ENCODE results near the gene UGT2B10.

Gene UGT2B10

DNA sequence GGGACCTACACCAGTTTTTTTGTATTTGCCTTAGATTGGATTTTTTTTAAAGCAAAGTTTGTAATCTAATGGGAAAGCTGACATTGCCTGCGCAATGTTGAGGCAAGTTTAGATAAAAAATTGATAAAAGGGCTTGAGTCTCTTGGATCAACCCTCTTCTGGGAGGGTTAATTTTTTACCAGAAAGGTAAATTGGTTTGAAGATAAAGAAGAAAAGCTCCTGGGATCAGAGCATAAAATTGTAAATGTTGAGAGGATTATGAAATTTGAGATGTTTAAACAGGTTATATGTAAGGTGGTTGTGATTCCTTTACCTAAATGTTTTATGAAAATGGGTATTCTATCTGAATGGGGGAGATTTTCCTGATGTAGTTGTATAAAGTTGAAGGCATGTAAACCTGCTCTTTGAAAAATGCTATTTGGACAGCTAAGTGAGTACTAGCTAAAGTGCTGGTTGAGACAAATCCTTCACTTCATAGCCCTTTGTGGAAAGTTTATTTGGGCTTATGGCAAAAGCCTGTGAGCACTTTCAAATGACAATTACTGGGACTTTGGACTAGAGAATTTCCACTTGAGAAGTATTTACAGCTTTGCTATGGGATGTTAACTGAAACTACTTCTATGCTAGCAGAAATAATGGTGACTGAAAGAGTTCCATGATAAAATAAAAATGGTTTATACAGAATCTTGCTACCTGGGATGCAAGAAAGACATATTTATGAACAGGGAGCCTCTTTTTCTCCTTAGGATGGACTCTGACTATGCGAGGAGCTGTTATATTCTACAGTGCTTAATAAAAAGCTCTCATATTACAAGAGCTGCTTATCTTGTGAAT is 56.2 kb downstream of the UGT2B10 start:
- Histone ChIP-seq H3K27me3 (ENCODE audit: control insufficient read depth in 1 of 2, insufficient read depth in 2 of 2, low read length in 2 of 2) (no peaks in the 10 kb centered on the region), H3K4me3 (ENCODE audit: low read length in 2 of 2) (no peak overlapping the region), H3K9ac (ENCODE audit: low read length in 2 of 2) (no peak overlapping the region), H3K36me3 (ENCODE audit: control insufficient read depth in 2 of 2, insufficient read depth in 2 of 2, low read length in 2 of 2) (no peaks in the 10 kb centered on the region), H3K4me1 (ENCODE audit: control insufficient read depth, insufficient read depth, low read length) (no peaks in the 10 kb centered on the region), H3K27ac (ENCODE audit: low read length) (no peak overlapping the region), H3K9me3 (ENCODE audit: control insufficient read depth in 2 of 2, low read length in 2 of 2) (no peaks in the 10 kb centered on the region)

GRCh38 chr4:68872643-68873502 is 57.1 kb downstream of the UGT2B10 start:
- Histone ChIP-seq H3K4me1 (ENCODE audit: control insufficient read depth, insufficient read depth, low read length) (no peaks in the 10 kb centered on the region), H3K9me3 (ENCODE audit: control insufficient read depth in 2 of 2, low read length in 2 of 2) (no peaks in the 10 kb centered on the region), H3K4me3 (ENCODE audit: low read length in 2 of 2) (no peak overlapping the region), H3K27ac (ENCODE audit: low read length) (no peak overlapping the region), H3K9ac (ENCODE audit: low read length in 2 of 2) (no peak overlapping the region), H3K36me3 (ENCODE audit: control insufficient read depth in 2 of 2, insufficient read depth in 2 of 2, low read length in 2 of 2) (no peaks in the 10 kb centered on the region), H3K27me3 (ENCODE audit: control insufficient read depth in 1 of 2, insufficient read depth in 2 of 2, low read length in 2 of 2) (no peaks in the 10 kb centered on the region)

DNA sequence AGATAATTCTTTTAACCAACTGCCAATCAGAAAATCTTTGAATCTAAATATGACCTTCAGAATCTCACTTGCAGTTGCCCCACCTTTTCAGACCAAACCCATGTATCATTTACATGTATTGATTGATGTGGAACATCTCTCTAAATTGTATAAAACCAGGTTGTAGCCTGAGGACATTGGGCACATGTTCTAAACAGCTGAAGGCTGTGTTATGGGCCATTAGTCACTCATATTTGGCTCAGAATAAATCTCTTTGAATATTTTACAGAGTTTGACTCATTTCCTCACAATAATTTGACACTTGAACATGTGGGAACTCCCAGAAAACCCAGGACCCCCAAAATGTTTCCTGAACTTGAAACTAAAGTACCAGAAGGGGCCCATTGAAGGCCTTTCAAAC is 58.7 kb downstream of the UGT2B10 start:
- no peaks in the 10 kb centered on the region for H3K27me3 ChIP-seq (ENCODE audit: control insufficient read depth in 1 of 2, insufficient read depth in 2 of 2, low read length in 2 of 2)
- H3K36me3 ChIP-seq (ENCODE audit: control insufficient read depth in 2 of 2, insufficient read depth in 2 of 2, low read length in 2 of 2): no peaks in the 10 kb centered on the region
- H3K4me3 ChIP-seq (ENCODE audit: low read length in 2 of 2): no peak overlapping the region
- no peak overlapping the region for H3K9ac ChIP-seq (ENCODE audit: low read length in 2 of 2)
- no peak overlapping the region for H3K27ac ChIP-seq (ENCODE audit: low read length)
- H3K4me1 ChIP-seq (ENCODE audit: control insufficient read depth, insufficient read depth, low read length): no peaks in the 10 kb centered on the region
- H3K9me3 ChIP-seq (ENCODE audit: control insufficient read depth in 2 of 2, low read length in 2 of 2): no peaks in the 10 kb centered on the region

DNA sequence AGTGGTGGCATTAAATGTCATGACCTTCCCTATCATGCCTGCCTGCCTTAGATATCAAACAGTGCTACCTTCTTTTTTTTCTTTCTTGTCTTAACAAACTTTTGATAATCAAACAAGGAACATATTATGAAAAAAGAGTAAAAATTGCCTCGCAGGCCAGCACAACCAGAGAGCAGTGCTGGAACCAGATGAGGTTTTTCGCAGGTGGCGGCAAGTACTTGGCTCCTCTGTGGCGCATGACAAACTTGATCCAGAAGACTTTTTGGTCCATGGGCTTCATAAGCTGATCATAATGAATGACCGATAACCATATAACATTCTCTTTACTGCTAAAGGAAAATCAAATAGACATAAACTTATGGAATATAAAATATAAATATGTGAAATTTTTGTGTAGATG is 61.8 kb downstream of the UGT2B10 start:
- Histone ChIP-seq H3K27ac (ENCODE audit: low read length) (no peak overlapping the region), H3K4me3 (ENCODE audit: low read length in 2 of 2) (no peak overlapping the region), H3K9me3 (ENCODE audit: control insufficient read depth in 2 of 2, low read length in 2 of 2) (no peaks in the 10 kb centered on the region), H3K9ac (ENCODE audit: low read length in 2 of 2) (no peak overlapping the region), H3K27me3 (ENCODE audit: control insufficient read depth in 1 of 2, insufficient read depth in 2 of 2, low read length in 2 of 2) (no peaks in the 10 kb centered on the region), H3K4me1 (ENCODE audit: control insufficient read depth, insufficient read depth, low read length) (no peaks in the 10 kb centered on the region), H3K36me3 (ENCODE audit: control insufficient read depth in 2 of 2, insufficient read depth in 2 of 2, low read length in 2 of 2) (no peaks in the 10 kb centered on the region)

DNA sequence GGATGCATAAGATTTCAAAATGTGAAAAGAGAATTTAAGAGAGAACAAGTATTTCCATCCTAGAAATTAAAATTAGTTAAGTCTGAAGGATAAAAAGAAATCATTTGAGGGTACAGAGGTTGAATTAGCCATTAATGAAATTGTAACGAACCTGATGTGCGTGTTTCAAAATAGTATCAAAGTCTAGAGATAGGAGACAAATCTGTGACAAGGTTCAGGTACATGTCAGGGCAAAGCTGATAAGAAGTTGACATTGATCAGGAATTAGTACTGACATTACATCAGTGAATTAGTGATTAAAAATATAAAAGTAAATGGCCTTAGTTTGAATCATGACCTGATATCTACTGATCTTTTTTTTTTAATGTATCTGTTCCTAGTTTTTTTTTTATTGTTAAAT is 62.3 kb downstream of the UGT2B10 start:
- Histone ChIP-seq H3K27ac (ENCODE audit: low read length) (no peak overlapping the region), H3K36me3 (ENCODE audit: control insufficient read depth in 2 of 2, insufficient read depth in 2 of 2, low read length in 2 of 2) (no peaks in the 10 kb centered on the region), H3K4me3 (ENCODE audit: low read length in 2 of 2) (no peak overlapping the region), H3K9me3 (ENCODE audit: control insufficient read depth in 2 of 2, low read length in 2 of 2) (no peaks in the 10 kb centered on the region), H3K4me1 (ENCODE audit: control insufficient read depth, insufficient read depth, low read length) (no peaks in the 10 kb centered on the region), H3K27me3 (ENCODE audit: control insufficient read depth in 1 of 2, insufficient read depth in 2 of 2, low read length in 2 of 2) (no peaks in the 10 kb centered on the region), H3K9ac (ENCODE audit: low read length in 2 of 2) (no peak overlapping the region)
